ENCODE data around the gene IPO8.
"Not testable (repeated sequence)": the region's sequence is repeated elsewhere in the genome, so short reads cannot be mapped to it uniquely, and the experiment has no call there.

- TF ChIP-seq EZH2 (IDR thresholded peaks at IDR 0.05; ENCODE audit: low read depth); CTCF (conservative IDR thresholded peaks at IDR 0.05): not testable (repeated sequence)
These were observed 107.1 kb downstream of the IPO8 start for GRCh38 chr12:30588572-30588971.
